Measurements from ENCODE around the gene PKHD1.

DNA sequence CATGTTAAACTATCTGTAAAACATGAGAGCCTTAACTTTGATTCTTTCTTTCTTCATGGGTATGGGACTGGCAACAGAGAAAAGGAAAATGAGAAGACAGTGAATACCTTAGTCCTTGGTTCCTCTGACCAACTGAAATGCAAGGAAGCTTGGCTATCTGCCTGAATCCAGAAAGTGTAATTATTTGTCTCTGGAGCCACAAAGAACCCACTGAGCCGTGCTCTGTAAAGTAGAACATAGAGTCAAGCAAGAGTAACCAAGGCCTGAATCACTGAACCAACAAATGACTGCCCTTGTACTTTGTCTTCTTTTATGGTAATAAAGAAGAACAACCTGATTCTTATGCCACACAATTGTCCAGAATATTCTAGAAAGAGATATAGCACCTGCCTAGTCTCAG is 27.6 kb downstream of the PKHD1 start:
- TF ChIP-seq, protein P1, sequence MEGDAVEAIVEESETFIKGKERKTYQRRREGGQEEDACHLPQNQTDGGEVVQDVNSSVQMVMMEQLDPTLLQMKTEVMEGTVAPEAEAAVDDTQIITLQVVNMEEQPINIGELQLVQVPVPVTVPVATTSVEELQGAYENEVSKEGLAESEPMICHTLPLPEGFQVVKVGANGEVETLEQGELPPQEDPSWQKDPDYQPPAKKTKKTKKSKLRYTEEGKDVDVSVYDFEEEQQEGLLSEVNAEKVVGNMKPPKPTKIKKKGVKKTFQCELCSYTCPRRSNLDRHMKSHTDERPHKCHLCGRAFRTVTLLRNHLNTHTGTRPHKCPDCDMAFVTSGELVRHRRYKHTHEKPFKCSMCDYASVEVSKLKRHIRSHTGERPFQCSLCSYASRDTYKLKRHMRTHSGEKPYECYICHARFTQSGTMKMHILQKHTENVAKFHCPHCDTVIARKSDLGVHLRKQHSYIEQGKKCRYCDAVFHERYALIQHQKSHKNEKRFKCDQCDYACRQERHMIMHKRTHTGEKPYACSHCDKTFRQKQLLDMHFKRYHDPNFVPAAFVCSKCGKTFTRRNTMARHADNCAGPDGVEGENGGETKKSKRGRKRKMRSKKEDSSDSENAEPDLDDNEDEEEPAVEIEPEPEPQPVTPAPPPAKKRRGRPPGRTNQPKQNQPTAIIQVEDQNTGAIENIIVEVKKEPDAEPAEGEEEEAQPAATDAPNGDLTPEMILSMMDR (IDR thresholded peaks at IDR 0.05): no peak
- TF ChIP-seq POLR2A (IDR thresholded peaks at IDR 0.05): no peak
